Measurements from ENCODE around the gene OPCML. TPM values are rescaled to one million over a fixed set of nuclear protein-coding genes. Genes with fewer than 3 reads are reported as not detected.

The OPCML gene
- total RNA-seq, 1 experiment from 2014 or later = not detected

GRCh38 chr11:132620423-132620822 is 911.9 kb downstream of the OPCML start:
- no peaks in the 10 kb centered on the region for H3K36me3 ChIP-seq (ENCODE audit: control insufficient read depth, insufficient read depth, low read length)
- no peaks in the 10 kb centered on the region for H3K4me1 ChIP-seq (ENCODE audit: control insufficient read depth, insufficient read depth, low read length)
- ChIA-PET CTCF (no interaction called here), POLR2A (no interaction called here)
- no TSS peak for BruUV-seq (replicated peaks)
- no peak for DNase-seq (ENCODE audit: low read depth, low spot score)
- no peak overlapping the region for H3K27ac ChIP-seq (ENCODE audit: low read length)
- in situ Hi-C loops (cut with HindIII; ENCODE audit: low pct_unique_long_range_greater_than_20kb, low sequenced_read_pairs) (no loop called here), intact Hi-C loops (cut with micrococcal nuclease; ENCODE audit: unreplicated experiment) (no loop called here)
- no peaks in the 10 kb centered on the region for H3K27me3 ChIP-seq (ENCODE audit: control insufficient read depth, insufficient read depth, low read length)
- no peak for ATAC-seq
- H3K9me3 ChIP-seq (ENCODE audit: control insufficient read depth, insufficient read depth, low read depth, low read length) = no peaks in the 10 kb centered on the region
- no peak for TF ChIP-seq SIN3A (IDR thresholded peaks at IDR 0.05; ENCODE audit: borderline replicate concordance, insufficient read depth, low read depth, low read length)
- TF ChIP-seq TCF7L2 (IDR thresholded peaks at IDR 0.05; ENCODE audit: low read depth, low read length) = no peak
- no peak for TF ChIP-seq POLR2AphosphoS5 (IDR thresholded peaks at IDR 0.05; ENCODE audit: low read depth, low read length)
- TF ChIP-seq REST (IDR thresholded peaks at IDR 0.05; ENCODE audit: insufficient read depth in 1 of 2, low read depth in 2 of 2, low read length in 1 of 2) = no peak
- TF ChIP-seq CTCF (IDR thresholded peaks at IDR 0.05) = no peak
- H3K4me3 ChIP-seq (ENCODE audit: low read depth in 2 of 2, low read length in 2 of 2) = no peak overlapping the region

- H3K4me1 ChIP-seq (ENCODE audit: control insufficient read depth, insufficient read depth, low read length) = no peaks in the 10 kb centered on the region
- intact Hi-C loops (cut with micrococcal nuclease; ENCODE audit: unreplicated experiment) = no loop called here
- TF ChIP-seq SIN3A (IDR thresholded peaks at IDR 0.05; ENCODE audit: borderline replicate concordance, insufficient read depth, low read depth, low read length) (no peak), REST (IDR thresholded peaks at IDR 0.05; ENCODE audit: insufficient read depth in 1 of 2, low read depth in 2 of 2, low read length in 1 of 2) (no peak), CTCF (IDR thresholded peaks at IDR 0.05) (no peak), POLR2AphosphoS5 (IDR thresholded peaks at IDR 0.05; ENCODE audit: low read depth, low read length) (no peak), TCF7L2 (IDR thresholded peaks at IDR 0.05; ENCODE audit: low read depth, low read length) (no peak)
- ChIA-PET CTCF (no interaction called here), POLR2A (no interaction called here)
- no peak overlapping the region for H3K27ac ChIP-seq (ENCODE audit: low read length)
- DNase-seq (ENCODE audit: low read depth, low spot score) (no peak), ATAC-seq (no peak)
- no peaks in the 10 kb centered on the region for H3K9me3 ChIP-seq (ENCODE audit: control insufficient read depth, insufficient read depth, low read depth, low read length)
- no peaks in the 10 kb centered on the region for H3K27me3 ChIP-seq (ENCODE audit: control insufficient read depth, insufficient read depth, low read length)
- BruUV-seq (replicated peaks) = no TSS peak
- in situ Hi-C loops (cut with HindIII; ENCODE audit: low pct_unique_long_range_greater_than_20kb, low sequenced_read_pairs) = no loop called here
- no peak overlapping the region for H3K4me3 ChIP-seq (ENCODE audit: low read depth in 2 of 2, low read length in 2 of 2)
- no peaks in the 10 kb centered on the region for H3K36me3 ChIP-seq (ENCODE audit: control insufficient read depth, insufficient read depth, low read length)
These were observed 921.5 kb downstream of the OPCML start for GRCh38 chr11:132610791-132611190.
